Measurements from ENCODE around the gene AP3D1.

The AP3D1 gene

DNA sequence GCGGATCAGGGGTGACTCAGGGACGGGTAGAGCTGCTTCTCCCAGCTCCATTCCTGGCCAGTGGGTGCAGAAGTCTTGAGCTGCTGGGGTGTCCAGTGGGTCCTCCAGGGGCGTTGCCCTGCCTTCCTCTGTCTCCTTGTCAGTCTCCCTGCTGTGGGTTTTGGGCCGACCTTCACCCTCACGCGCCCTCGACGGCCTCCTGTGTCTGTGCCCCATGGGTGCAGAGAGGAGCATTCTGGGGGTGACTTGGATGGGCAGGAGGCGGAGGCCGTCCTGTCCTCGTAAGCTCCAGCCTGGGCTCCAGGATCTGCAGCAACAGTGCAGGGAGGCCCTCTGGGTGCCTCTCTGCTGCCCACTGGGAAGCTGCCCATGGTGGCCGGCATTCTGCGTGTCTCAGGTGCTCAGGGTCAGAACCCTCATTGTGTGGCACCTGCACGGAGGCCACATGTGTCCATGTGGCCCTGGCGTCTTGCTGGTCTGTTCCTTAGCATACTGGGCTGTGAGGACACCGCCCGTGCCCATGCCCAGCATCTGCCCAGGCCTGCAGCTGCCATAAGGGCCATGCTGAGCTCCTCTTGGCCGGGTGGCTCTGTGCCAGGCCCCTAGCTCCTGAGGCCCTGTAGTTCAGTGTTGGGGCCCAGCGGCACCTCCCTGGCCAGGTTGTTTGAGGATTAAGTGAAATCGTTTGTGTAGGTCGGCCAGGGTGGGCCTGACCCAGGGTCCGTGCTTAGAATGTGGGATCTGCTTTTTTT, 29.7 kb upstream of the AP3D1 start:
- DNase-seq (ENCODE audit: low spot score), result no peak

DNA sequence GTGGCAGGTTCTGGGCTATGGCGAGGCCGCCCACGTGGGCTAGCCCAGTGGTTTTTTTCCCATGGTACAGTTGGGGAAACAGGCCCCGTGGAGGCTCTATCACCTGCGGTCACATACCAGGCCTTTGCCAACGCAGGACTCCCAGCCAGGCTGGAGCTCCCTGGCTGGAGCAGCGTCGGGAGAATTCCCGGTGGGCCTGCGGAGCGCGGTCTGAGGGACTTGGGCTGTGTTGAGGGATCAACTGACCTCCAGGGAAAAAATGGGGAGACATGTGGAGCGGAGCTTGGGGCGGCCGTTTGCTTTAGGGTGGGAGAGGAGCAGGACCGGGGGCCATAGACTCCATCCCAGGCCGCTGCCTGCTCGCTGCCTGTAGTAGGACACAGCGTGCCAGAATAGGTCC, 28.7 kb upstream of the AP3D1 start:
- no peak for DNase-seq (ENCODE audit: low spot score)

GRCh38 chr19:2179095-2179494, 27.7 kb upstream of the AP3D1 start:
- DNase-seq (ENCODE audit: low spot score), result no peak

DNA sequence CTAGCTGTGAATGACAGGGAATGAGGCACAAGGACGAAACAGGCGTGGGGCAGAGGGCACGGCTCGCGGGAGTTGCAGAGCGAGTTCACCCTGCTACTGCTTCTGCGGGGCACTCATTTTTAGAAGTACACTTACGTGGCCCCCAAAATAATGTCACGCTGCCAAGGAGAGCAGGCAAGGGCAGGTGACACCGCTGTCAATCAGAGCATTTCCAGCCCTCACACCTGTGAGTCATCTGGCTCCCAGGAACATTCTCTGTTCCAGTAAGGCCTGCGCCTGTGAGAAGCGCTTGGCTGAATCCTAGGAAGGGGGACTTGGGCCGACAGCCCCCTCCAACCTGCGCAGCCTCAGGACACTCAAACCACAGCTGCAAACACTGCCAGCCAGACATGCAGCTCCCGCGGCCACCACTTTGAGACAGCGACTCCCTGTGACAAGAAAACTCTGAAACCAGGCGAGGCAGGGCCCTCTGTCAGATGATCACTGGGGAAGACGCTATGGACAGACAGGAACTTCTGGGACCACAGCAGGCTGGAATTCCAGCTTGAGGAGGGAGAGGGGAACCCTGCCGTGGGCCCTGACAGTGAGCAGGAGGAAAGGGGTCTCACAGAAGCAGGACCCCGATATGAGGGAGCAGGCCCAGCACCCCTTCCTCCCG, 25.1 kb upstream of the AP3D1 start:
- DNase-seq (ENCODE audit: low spot score), result no peak

GRCh38 chr19:2175742-2176141, 24.4 kb upstream of the AP3D1 start:
- DNase-seq (ENCODE audit: low spot score), result no peak

DNA sequence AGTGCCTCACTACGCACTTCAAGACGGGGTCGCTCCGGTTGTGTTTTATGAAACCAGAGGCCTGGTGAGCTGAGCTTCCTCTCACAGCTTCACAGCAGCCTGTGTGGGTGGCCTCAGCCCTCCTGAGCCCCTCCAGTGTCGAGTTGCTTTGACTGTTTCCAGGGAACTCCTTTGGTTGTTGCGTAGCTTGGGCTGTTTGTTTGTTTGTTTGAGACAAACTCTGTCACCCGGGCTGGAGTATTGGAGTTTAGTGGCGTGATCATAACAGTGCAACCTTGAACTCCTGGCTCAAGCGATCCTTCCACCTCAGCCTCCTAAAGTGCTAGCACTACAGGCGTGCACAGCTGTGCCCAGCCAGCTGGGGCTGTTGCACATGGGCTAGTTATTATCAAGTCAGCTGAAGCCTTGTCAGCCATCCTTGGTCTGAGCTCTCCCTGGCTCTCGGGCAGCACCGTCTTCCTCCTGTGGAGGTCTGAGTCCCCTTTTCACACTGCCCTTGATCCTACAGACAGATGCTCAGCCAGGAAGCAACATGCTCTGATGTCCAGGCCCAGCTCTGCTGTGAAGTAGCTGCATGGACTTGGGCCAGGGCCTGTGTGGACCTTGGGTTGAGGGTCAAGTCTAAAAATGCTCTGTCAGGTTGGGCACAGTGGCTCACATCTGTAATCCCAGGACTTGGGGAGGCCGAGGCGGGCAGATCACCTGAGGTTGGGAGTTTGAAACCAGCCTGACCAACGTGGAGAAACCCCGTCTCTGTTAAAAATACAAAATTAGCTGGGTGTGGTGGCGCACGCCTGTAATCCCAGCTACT, 22.6 kb upstream of the AP3D1 start:
- no peak for DNase-seq (ENCODE audit: low spot score)

DNA sequence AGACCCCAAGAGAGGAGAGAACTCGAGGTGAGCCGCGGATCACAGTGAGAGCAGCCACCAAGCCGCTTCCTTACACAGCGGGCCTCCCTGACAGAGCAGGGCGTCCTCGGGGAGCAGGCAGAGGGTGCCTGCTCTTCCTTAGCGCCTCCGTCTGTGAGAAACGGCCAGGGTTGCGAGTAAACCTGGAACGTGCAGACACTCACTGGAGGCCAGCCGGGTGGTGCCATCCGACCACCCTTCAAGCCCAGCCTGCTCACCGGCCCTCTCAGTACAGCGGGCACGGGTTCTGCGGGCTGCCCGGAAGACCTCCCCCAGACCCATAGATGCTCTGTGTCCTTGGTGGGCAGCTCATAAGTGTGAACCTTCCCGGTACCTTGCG, 22.0 kb upstream of the AP3D1 start:
- DNase-seq (ENCODE audit: low spot score), result no peak

DNA sequence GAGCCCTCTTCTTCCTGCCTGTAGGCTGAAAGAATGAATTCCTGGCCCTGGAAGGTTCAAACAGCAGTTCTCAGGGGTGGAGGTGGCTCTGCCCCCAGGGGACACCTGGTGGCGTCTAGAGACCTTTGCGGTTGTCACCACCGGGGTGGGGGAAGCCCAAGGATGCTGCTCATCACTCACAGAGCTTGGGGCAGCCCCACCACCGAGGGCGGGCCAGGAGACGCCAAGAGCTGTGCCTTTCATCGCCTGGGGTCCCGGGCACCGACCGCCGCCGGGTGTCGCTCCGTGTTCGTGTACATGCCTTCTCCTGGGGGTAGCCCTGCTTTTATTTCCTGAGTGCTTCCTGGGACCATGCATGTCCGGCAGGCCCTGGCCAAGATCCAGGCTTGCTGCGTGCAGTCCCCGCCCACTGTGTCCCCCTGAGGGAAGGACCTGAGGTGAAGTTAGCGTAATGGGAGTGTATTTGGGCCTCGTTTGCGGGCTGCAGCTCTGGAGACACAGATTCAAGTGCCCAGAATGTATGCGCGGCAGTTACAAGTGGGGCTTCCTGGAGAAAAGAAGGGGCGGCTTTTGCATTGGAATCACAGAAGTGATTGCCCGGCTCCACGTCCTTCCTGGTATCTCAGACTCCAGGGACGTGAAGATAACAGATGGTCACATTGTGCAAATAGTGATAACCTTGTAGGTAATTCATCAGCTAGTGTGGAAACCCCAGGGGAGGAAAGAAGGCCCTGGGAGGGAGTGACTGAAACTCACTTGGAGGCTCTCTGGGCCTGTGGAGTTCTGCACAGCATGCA, 20.2 kb upstream of the AP3D1 start:
- peak; percentile 84 for DNase-seq (ENCODE audit: low spot score)

DNA sequence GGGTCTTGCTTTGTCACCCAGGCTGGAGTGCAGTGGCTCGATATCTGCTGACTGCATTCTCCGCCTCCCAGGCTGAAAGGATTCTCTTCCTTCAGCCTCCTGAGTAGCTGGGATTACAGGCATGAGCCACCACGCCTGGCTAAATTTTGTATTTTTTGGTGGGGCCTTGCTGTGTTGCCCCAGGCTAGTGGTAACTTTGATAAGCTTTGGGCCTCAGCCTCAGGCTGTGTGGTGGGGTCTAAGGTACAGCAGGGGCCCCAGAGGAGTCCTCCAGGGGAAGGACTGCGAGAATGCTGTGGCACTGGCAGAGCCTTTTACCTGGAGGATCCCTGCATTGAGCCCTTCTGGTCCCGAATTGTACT, 19.6 kb upstream of the AP3D1 start:
- no peak for DNase-seq (ENCODE audit: low spot score)

GRCh38 chr19:2170219-2170618, 18.9 kb upstream of the AP3D1 start:
- DNase-seq (ENCODE audit: low spot score), result no peak

DNA sequence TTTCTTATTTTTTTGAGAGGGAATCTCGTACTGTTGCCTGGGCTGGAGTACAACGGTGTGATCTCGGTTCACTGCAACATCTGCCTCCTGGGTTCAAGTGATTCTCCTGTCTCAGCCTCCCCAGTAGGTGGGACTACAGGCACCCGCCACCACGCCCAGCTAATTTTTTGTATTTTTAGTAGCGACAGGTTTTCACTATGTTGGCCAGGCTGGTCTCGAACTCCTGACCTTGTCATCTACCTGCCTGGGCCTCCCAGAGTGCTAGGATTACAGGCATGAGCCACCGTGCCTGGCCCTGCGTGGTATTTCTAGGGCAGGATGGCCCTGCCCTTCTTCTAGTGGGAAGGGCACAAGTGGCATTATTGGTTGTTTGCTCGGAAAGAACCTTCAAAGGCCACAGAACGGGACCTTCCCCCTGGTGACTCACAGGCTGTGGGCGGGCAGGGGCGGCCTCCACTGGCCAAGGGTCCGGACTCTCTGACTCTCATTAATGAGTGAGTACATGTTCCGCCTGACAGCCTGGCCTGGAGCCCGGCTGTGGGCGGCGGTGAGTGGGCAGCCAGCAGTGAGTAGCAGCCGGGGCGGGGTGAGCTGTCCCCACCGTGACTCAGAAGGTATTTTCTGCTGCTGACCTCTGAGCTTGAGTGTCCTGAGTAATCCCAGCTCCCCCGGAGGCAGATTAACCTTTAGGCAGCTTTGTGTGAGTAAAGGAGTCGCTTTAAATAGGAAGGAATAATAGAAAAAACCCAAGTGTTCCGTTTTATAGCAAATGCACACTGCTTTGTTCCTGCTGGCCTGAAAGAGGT, 17.5 kb upstream of the AP3D1 start:
- peak; percentile 77 for DNase-seq (ENCODE audit: low spot score)

GRCh38 chr19:2167896-2168618, 16.7 kb upstream of the AP3D1 start:
- DNase-seq (ENCODE audit: low spot score), result peak; percentile 30

- DNase-seq (ENCODE audit: low spot score), result no peak
Measured at GRCh38 chr19:2166741-2167738, 15.7 kb upstream of the AP3D1 start.

DNA sequence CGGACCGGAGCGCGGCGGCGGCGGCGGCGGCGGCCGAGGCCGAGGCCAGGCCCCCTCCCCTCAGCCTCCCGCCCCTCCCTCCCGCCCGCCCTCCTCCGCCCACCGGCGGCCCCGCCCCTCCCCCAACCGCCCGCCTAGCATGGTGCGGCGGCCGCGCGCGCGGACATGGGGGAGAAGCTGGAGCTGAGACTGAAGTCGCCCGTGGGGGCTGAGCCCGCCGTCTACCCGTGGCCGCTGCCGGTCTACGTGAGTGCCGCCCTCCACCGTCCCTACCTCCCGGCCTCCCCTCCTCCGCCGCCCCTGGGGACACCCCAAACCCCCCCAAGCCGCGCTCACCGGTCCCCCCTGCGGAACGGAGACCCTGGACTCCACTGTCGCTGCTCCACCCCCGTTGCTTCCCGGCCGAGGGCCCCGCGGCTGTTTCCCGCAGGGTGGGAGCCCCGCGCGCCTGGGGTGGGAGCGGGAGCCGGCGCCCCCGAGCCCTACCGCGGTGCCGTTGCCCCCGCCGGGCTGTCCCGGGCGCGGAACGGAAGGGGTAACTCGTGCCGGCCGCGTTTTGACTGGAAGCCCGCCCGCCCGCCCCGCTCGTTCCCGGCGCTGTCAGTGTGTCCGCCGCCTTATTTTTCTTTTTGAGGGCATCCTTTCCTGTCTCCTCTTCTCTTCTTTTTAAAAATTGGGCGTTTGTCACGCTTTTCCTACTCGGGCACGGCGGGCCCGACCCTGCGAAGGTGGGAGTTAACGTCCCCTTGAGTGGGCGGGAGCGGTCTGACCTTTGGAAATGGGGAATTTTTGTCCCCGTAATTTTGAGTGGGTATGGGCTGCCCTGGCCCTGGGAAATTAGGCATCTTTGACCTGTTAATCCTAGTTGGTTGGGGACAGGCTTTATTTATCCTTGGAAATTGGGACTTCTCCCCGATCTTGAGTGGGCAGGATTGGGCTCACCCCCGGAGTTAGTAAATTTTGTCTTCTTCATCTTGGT, 12.9 kb upstream of the AP3D1 start:
- DNase-seq (ENCODE audit: low spot score), result no peak

DNA sequence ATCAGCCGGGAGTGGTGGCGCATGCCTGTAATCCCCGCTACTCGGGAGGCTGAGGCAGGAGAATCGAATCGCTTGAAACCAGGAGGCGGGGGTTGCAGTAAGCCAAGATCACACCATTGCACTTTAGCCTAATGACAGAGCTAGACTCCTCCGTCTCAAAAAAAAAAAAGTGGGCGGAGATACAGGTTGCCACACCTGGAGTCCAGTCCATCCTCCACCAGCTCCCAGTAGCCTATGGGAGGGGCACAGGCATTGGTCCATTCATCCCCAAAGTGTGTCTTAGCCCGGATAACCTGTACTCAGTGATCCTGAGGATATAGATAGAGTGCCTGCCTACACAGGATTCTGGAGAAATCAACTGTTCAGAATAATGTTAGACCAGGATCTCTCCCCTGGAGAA, 9.0 kb upstream of the AP3D1 start:
- DNase-seq (ENCODE audit: low spot score), result no peak

- DNase-seq (ENCODE audit: low spot score), result no peak
Measured at GRCh38 chr19:2157452-2157851, 6.1 kb upstream of the AP3D1 start.

DNA sequence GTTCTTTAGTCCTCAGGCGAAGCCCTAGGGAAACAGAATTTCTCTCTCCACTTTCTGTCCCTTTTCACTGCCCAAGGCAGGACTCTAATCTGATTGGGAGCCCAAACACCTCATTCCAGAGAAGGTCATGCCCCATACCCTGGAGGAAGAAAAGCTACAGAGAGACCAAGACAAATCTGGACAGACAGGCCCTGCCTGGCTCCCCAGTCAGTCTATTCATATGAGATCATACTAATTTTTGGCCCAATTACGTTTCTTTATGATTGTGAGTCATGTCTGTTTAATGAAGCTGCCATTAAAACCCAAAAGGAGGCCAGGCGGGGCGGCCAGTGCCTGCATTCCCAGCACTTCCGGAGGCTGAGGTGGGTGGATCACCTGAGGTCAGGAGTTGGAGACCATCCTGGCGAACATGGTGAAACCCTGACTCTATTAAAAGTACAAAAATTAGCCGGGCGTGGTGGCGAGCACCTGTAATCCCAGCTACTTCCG, 3.3 kb upstream of the AP3D1 start:
- no peak for DNase-seq (ENCODE audit: low spot score)

DNA sequence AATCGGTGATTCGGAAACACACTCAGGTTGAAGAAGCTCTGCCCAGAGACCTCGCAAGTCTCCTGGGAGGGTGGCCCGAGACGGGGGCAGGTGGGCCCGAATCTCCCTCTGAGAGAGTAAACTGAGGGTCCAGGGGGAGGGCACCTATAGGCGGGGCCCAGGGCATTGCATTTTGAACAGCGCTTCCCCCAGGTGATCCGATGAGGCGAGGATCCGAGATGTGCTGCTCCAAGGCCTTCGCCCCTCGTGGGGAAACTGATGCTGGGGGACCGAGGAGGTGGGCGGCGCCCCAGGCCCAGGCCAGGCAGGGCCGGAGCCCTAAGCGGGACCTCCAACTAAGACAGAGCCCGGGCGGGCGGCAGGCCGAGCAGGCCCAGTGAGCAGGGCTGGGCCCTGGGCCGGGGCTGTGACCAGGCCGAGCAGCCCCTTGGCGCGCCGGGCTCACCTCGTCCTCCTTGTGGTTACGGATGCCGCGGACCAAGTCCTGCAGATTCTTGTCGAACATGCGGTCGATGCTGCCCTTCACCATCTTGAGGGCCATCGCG, 500 bp downstream of the AP3D1 start:
- DNase-seq (ENCODE audit: low spot score), result no peak

All from CD4-positive, alpha-beta T cell treated with Interleukin-2 at 100 ng/mL for 4 hours (primary cell).